ENCODE measurements around the gene RNF166. TPM values are rescaled to one million over a fixed set of nuclear protein-coding genes. Genes with fewer than 3 reads are reported as not detected.

RNF166 gene
- total RNA-seq (100 to 1,000 TPM; 129 to 137 TPM), polyA plus RNA-seq (10 to 100 TPM; 90.5 to 92.9 TPM)

DNA sequence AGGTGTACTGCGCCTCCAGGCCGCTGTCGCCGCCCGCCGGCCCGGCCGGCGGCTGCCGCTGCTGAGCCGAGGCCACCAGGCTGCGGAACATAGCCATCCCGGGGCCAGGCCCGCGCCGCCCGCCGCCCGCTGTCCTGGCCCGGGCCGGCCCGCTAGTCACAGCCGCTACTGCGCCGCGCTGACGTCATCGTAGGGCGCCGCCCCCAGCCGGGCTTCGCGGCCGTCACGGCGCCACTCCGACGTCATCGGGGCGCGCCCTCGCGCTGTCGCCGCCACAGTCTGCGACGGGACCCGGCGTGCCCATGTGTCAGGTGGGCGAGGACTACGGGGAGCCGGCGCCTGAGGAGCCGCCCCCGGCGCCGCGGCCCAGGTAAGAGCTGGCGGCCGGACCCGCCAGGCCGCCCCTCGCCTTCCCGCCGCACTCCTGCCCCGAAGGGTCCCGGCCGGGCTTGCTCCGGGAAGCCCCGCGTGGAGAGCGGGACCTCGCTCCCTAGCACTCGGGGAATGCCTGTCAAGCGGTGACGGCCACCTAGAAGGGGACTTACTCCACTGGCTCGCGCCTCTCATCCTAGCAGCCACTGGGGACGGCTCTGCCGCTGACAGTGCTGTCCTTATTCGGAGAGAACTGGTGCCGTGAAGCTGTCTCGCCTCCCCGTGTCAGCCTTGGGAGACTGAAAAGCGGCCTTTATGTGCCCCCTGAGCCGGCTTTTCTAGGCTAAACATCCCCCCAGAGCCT, at the start of gene RNF166, which contains the start of gene CTU2:
Gene RNF166 (minus strand): TSS at position 180 of the 736 bp plus-strand sequence. CDS start 83 bp downstream, at position 97.
Gene CTU2 (plus strand): TSS at position 275 of the 736 bp plus-strand sequence. CDS start 28 bp downstream, at position 303.
- H3K4me1 ChIP-seq (ENCODE audit: insufficient read depth, low read length), result peaks cover 50% of the 10 kb centered on the region

GRCh38 chr16:88754912-88755744, 48.9 kb upstream of the RNF166 start:
- Histone ChIP-seq H3K4me1 (ENCODE audit: insufficient read depth, low read length) (peaks cover 35% of the 10 kb centered on the region), H3K4me3 (ENCODE audit: low read length in 2 of 2) (no peak overlapping the region), H3K27me3 (ENCODE audit: insufficient read depth, low read length) (no peaks in the 10 kb centered on the region), H3K27ac (ENCODE audit: low read depth, low read length) (no peak overlapping the region), H3K36me3 (ENCODE audit: insufficient read depth, low read length) (peaks cover 6% of the 10 kb centered on the region), H3K9me3 (ENCODE audit: control insufficient read depth in 1 of 2, low read length in 2 of 2) (no peaks in the 10 kb centered on the region)
- H3K36me3 Mint-ChIP-seq, result peaks cover 0 to 15% of the 10 kb centered on the region in 2 donors
- H3K27ac Mint-ChIP-seq, result peak overlapping the region; percentile 29 to 81 (median 74)
- ChIA-PET POLR2A (ENCODE audit: partially characterized antibody) (interaction anchor here (0.6 to 4.0 kb wide), 4 partner anchors 26 to 101 kb away, joined by 3 to 22 read pairs (median 4); partner anchors contain the start of genes GALNS and TRAPPC2L), CTCF (ENCODE audit: partially characterized antibody) (interaction anchor here (0.7 to 2.9 kb wide), 8 partner anchors 8 to 103 kb away, joined by 3 to 20 read pairs (median 6); no protein-coding TSS in a partner anchor)
- no peaks in the 10 kb centered on the region for H3K9me3 Mint-ChIP-seq
- H3K4me3 Mint-ChIP-seq, result no peak overlapping the region
- intact Hi-C loops (cut with micrococcal nuclease), result no loop called here
- peak in 3 of 5 donors; percentile 30 to 38 (median 31) for DNase-seq
- H3K27me3 Mint-ChIP-seq, result no peaks in the 10 kb centered on the region
- H3K4me1 Mint-ChIP-seq, result peaks cover 17 to 43% (median 24%) of the 10 kb centered on the region in 4 donors

More for the DNA sequence above, at the start of gene RNF166, which contains the start of gene CTU2:
- no peaks in the 10 kb centered on the region for H3K9me3 Mint-ChIP-seq
- H3K27ac Mint-ChIP-seq, result peak within 1 kb of the TSS; percentile 97 to 99 (median 98)
- ChIA-PET POLR2A (ENCODE audit: partially characterized antibody) (interaction anchor here (0.6 to 9.3 kb wide), 17 partner anchors 13 to 510 kb away, joined by 3 to 249 read pairs (median 7); partner anchors contain the start of genes APRT, IL17C, SNAI3 and ZC3H18), CTCF (ENCODE audit: partially characterized antibody) (interaction anchor here (0.5 to 1.6 kb wide), 5 partner anchors 14 to 857 kb away, joined by 3 to 8 read pairs (median 3); no protein-coding TSS in a partner anchor)
- H3K4me3 Mint-ChIP-seq, result peak within 1 kb of the TSS; percentile 93 to 96 (median 96)
- no peaks in the 10 kb centered on the region for H3K27me3 Mint-ChIP-seq
- no peaks in the 10 kb centered on the region for H3K27me3 ChIP-seq (ENCODE audit: insufficient read depth, low read length)
- DNase-seq, result peak; percentile 90 to 94 (median 91)
- peaks cover 4 to 29% of the 10 kb centered on the region in 2 donors for H3K36me3 Mint-ChIP-seq
- intact Hi-C loops (cut with micrococcal nuclease), result loop anchor here (1.0 kb wide), 3 partner anchors 20 to 136 kb away; partner anchors contain the start of genes MVD, SNAI3 and ZC3H18
- peak within 1 kb of the TSS; percentile 85 for H3K27ac ChIP-seq (ENCODE audit: low read depth, low read length)
- H3K9me3 ChIP-seq (ENCODE audit: control insufficient read depth in 1 of 2, low read length in 2 of 2), result no peaks in the 10 kb centered on the region
- H3K4me1 Mint-ChIP-seq, result peaks cover 20 to 62% (median 39%) of the 10 kb centered on the region in 4 donors
- H3K4me3 ChIP-seq (ENCODE audit: low read length in 2 of 2), result peak within 1 kb of the TSS; percentile 95 to 98
- H3K36me3 ChIP-seq (ENCODE audit: insufficient read depth, low read length), result no peaks in the 10 kb centered on the region

DNA sequence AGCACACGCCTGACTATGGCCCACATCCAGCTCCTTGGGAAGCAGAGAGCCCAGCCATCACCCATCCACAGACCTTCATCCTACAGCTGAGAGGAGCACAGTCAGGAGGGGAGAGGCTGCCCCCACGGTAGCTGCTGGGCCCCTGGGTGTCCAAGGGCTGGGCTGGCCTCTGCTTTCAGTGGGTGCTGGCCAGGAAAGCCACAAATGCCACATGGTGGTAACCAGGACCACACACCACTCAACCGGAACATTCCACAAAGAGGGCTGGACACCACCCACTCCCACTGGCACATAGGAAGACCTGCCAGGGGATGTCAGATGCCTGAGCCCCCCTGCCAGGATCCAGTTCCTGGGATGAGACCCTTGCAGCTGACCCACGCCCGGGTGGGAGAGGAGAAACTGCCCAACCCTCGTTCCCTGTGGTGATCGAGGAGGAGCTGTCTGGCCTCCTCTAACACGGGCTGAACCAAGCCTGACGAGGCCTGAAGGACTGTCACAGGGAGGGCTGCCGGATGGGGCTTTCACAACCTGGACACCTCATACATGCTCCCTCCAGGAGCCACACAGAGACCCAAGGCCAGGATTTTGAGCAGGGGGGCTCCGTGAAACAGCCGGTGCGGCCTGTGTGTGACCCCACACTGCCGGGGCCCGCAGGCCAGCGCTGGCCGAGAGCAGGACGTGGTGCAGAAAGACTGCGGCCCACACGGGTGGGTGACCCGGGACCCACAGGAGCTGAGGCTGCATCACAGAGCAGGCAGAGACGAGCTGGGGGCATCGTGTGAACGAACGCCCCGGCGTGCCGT, 48.1 kb upstream of the RNF166 start:
- intact Hi-C loops (cut with micrococcal nuclease), result no loop called here
- ChIA-PET POLR2A (ENCODE audit: partially characterized antibody) (interaction anchor here (0.6 to 4.0 kb wide), 4 partner anchors 17 to 102 kb away, joined by 3 to 22 read pairs (median 3); partner anchors contain the start of genes GALNS and TRAPPC2L), CTCF (ENCODE audit: partially characterized antibody) (interaction anchor here (1.3 to 2.9 kb wide), 7 partner anchors 8 to 103 kb away, joined by 3 to 20 read pairs (median 7); no protein-coding TSS in a partner anchor)
- Histone ChIP-seq H3K4me3 (ENCODE audit: low read length in 2 of 2) (no peak overlapping the region), H3K4me1 (ENCODE audit: insufficient read depth, low read length) (peaks cover 26% of the 10 kb centered on the region), H3K27me3 (ENCODE audit: insufficient read depth, low read length) (no peaks in the 10 kb centered on the region), H3K36me3 (ENCODE audit: insufficient read depth, low read length) (peaks cover 6% of the 10 kb centered on the region), H3K9me3 (ENCODE audit: control insufficient read depth in 1 of 2, low read length in 2 of 2) (no peaks in the 10 kb centered on the region), H3K27ac (ENCODE audit: low read depth, low read length) (peak overlapping the region; percentile 2)
- DNase-seq, result no peak
- peaks cover 14 to 35% (median 19%) of the 10 kb centered on the region in 4 donors for H3K4me1 Mint-ChIP-seq
- H3K4me3 Mint-ChIP-seq, result no peak overlapping the region
- peaks cover 0 to 13% of the 10 kb centered on the region in 2 donors for H3K36me3 Mint-ChIP-seq
- H3K9me3 Mint-ChIP-seq, result no peaks in the 10 kb centered on the region
- no peaks in the 10 kb centered on the region for H3K27me3 Mint-ChIP-seq
- peak overlapping the region in 2 of 7 donors; percentile 17 to 48 for H3K27ac Mint-ChIP-seq

DNA sequence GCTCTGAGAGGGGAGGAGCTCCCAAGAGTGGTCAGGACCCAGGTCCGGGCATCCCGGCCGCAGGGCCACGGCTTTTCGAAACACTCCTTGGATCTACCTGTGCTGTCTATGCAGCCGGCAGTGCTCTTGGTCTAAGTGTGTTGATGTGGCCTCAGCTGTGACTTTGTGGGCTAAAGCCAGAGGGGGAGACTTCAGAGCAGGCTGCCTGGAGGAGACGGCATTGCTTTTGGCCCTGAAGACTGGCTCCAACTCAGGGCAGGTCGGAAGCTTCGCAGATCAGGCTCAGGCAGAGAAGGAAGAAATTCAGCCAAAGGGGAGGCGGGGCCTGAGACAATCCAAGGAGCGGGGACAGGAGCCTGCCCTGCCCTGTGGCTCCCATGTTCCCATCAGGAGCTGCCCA, 47.4 kb upstream of the RNF166 start:
- no peak for DNase-seq
- H3K4me1 Mint-ChIP-seq, result peaks cover 7 to 28% (median 13%) of the 10 kb centered on the region in 4 donors
- H3K27ac Mint-ChIP-seq, result peak overlapping the region in 6 of 7 donors; percentile 17 to 83 (median 77)
- Histone ChIP-seq H3K4me3 (ENCODE audit: low read length in 2 of 2) (no peak overlapping the region), H3K27ac (ENCODE audit: low read depth, low read length) (peak overlapping the region; percentile 2), H3K36me3 (ENCODE audit: insufficient read depth, low read length) (peaks cover 6% of the 10 kb centered on the region), H3K4me1 (ENCODE audit: insufficient read depth, low read length) (peaks cover 19% of the 10 kb centered on the region), H3K27me3 (ENCODE audit: insufficient read depth, low read length) (no peaks in the 10 kb centered on the region), H3K9me3 (ENCODE audit: control insufficient read depth in 1 of 2, low read length in 2 of 2) (no peaks in the 10 kb centered on the region)
- intact Hi-C loops (cut with micrococcal nuclease), result no loop called here
- H3K9me3 Mint-ChIP-seq, result no peaks in the 10 kb centered on the region
- peaks cover 0 to 9% of the 10 kb centered on the region in 2 donors for H3K36me3 Mint-ChIP-seq
- POLR2A ChIA-PET (ENCODE audit: partially characterized antibody), result interaction anchor here (1.2 to 4.0 kb wide), 3 partner anchors 16 to 103 kb away, joined by 3 to 22 read pairs (median 3); partner anchors contain the start of genes GALNS and TRAPPC2L
- no peaks in the 10 kb centered on the region for H3K27me3 Mint-ChIP-seq
- no peak overlapping the region for H3K4me3 Mint-ChIP-seq
- CTCF ChIA-PET (ENCODE audit: partially characterized antibody), result interaction anchor here (2.4 to 2.9 kb wide), 3 partner anchors 11 to 27 kb away, joined by 15 to 20 read pairs (median 16); no protein-coding TSS in a partner anchor

GRCh38 chr16:88753191-88753590, 47.0 kb upstream of the RNF166 start:
- peaks cover 15% of the 10 kb centered on the region for H3K4me1 ChIP-seq (ENCODE audit: insufficient read depth, low read length)

More at GRCh38 chr16:88753191-88753590, 47.0 kb upstream of the RNF166 start:
- DNase-seq, result no peak
- Mint-ChIP-seq H3K36me3 (peaks cover 0 to 9% of the 10 kb centered on the region in 2 donors), H3K4me3 (no peak overlapping the region), H3K9me3 (no peaks in the 10 kb centered on the region), H3K4me1 (peaks cover 3 to 25% (median 9%) of the 10 kb centered on the region in 4 donors), H3K27ac (peak overlapping the region in 3 of 7 donors; percentile 17 to 83 (median 53)), H3K27me3 (no peaks in the 10 kb centered on the region)
- H3K36me3 ChIP-seq (ENCODE audit: insufficient read depth, low read length), result peaks cover 6% of the 10 kb centered on the region
- ChIA-PET POLR2A (ENCODE audit: partially characterized antibody) (interaction anchor here (1.2 to 4.0 kb wide), 2 partner anchors 16 to 28 kb away, joined by 3 to 22 read pairs; no protein-coding TSS in a partner anchor), CTCF (ENCODE audit: partially characterized antibody) (interaction anchor here (2.9 kb wide), 2 partner anchors 10 to 28 kb away, joined by 16 to 20 read pairs; no protein-coding TSS in a partner anchor)
- H3K27ac ChIP-seq (ENCODE audit: low read depth, low read length), result no peak overlapping the region
- H3K9me3 ChIP-seq (ENCODE audit: control insufficient read depth in 1 of 2, low read length in 2 of 2), result no peaks in the 10 kb centered on the region
- intact Hi-C loops (cut with micrococcal nuclease), result no loop called here
- no peaks in the 10 kb centered on the region for H3K27me3 ChIP-seq (ENCODE audit: insufficient read depth, low read length)
- no peak overlapping the region for H3K4me3 ChIP-seq (ENCODE audit: low read length in 2 of 2)

Measured in CD4-positive, alpha-beta memory T cell (primary cell).